ENCODE data around the gene CPXM2. TPM values are rescaled to one million over a fixed set of nuclear protein-coding genes. Genes with fewer than 3 reads are reported as not detected.

The CPXM2 gene
- total RNA-seq, 1 donor from 2014 or later: 9.7 TPM

- H3K36me3 ChIP-seq: no peaks in the 10 kb centered on the region
- H3K4me1 ChIP-seq: no peaks in the 10 kb centered on the region
- no peak for DNase-seq
These were observed 37.1 kb downstream of the CPXM2 start for GRCh38 chr10:123854498-123854897.

GRCh38 chr10:123854003-123854402 is 37.6 kb downstream of the CPXM2 start:
- intact Hi-C loops (cut with DNase I): no loop called here
- ATAC-seq (no peak), DNase-seq (no peak)
- no peaks in the 10 kb centered on the region for H3K36me3 ChIP-seq
- H3K4me3 ChIP-seq: no peak overlapping the region
- TF ChIP-seq CTCF (IDR thresholded peaks at IDR 0.05): no peak
- no peak overlapping the region for H3K27ac ChIP-seq
- no peaks in the 10 kb centered on the region for H3K4me1 ChIP-seq
- H3K27me3 ChIP-seq: no peaks in the 10 kb centered on the region
- H3K9me3 ChIP-seq: no peaks in the 10 kb centered on the region

More at GRCh38 chr10:123854498-123854897, 37.1 kb downstream of the CPXM2 start:
- intact Hi-C loops (cut with DNase I): no loop called here
- no peak for ATAC-seq
- Histone ChIP-seq H3K4me3 (no peak overlapping the region), H3K27ac (no peak overlapping the region), H3K9me3 (no peaks in the 10 kb centered on the region), H3K27me3 (no peaks in the 10 kb centered on the region)
- TF ChIP-seq CTCF (IDR thresholded peaks at IDR 0.05): no peak

- no peaks in the 10 kb centered on the region for H3K27me3 ChIP-seq
- DNase-seq (no peak), ATAC-seq (no peak)
- no peaks in the 10 kb centered on the region for H3K36me3 ChIP-seq
- no peaks in the 10 kb centered on the region for H3K9me3 ChIP-seq
- TF ChIP-seq CTCF (IDR thresholded peaks at IDR 0.05): no peak
- H3K4me3 ChIP-seq: no peak overlapping the region
- H3K4me1 ChIP-seq: no peaks in the 10 kb centered on the region
- H3K27ac ChIP-seq: no peak overlapping the region
- intact Hi-C loops (cut with DNase I): no loop called here
These were observed 39.1 kb downstream of the CPXM2 start for GRCh38 chr10:123852411-123852951.

DNA sequence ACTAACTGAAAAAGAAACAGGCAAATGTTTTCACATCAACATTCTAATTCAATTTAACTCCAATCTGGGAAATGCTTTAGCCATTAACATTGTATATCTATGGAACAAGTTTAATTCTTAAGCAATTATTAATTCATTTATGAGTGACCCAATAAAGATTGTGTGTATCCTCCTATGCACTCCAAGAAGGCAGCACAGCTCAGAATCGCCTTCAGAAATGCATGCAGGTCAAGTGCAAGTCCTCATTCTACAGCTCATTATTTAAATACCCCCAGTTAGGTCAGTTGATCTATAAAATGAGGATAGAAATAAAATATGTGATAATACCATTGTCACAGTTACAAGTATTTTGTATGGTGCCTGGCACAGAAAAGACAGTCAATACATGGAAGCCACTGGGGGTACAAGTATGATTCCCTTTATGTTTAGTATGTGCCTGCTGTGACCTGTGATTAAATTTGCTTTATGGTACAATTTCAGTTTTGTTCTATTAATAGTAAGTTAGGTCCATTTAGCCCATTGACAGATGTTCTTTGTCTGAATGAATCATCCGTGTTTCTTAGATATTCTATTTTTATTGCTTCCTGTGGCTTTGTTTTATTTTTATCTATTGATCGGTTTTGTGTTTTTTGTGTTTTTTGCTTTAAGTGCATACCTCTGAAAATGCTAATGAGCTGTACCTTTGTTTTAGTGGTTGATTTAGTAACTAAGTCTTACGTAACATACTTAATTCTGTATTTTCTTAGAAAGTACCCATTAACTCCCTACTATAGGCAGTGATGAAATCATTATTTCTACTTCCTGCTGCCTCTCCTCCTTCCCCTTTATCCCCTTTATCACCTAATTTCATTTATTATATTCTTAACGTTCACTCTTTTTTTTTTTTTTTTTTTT is 42.8 kb downstream of the CPXM2 start:
- ATAC-seq (no peak), DNase-seq (no peak)
- no peaks in the 10 kb centered on the region for H3K9me3 ChIP-seq
- no peak overlapping the region for H3K4me3 ChIP-seq
- H3K4me1 ChIP-seq: no peaks in the 10 kb centered on the region
- no peaks in the 10 kb centered on the region for H3K27me3 ChIP-seq
- no peak overlapping the region for H3K27ac ChIP-seq
- no peaks in the 10 kb centered on the region for H3K36me3 ChIP-seq
- no peak for TF ChIP-seq CTCF (IDR thresholded peaks at IDR 0.05)
- intact Hi-C loops (cut with DNase I): no loop called here

DNA sequence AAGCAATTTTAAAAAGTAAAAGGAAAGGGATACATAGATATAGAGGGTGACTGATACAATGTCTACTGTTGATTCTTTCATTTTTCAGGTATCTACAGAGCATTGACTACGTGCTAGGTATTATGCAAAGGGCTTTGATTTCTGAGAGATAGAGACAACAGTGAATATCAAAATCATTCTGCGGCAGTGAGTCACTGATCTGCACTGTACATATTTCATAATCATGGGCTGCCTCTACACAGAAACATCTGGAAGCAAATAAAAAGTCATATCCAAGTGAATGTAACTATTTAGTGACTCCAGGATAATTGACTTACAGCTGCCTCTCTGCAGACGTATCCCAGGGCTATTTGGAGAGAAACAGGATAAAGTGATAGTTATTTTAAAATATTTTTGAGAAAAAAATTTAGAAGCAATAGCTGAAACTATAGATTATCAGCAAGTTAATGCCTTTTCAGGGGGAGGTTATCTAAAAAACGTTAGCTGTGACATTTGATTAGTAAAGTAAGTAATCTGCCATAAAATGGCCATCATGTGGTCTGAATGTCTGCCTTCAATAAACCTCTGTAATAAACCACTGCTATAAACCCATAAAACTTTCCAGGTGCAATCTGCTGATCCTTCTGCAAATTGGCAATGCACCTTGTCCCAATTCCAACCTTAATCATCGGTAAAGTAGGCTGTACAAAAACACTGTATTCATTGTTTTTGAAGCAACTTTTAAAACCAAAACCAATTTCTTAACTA is 43.7 kb downstream of the CPXM2 start:
- Histone ChIP-seq H3K4me3 (no peak overlapping the region), H3K27ac (no peak overlapping the region), H3K36me3 (no peaks in the 10 kb centered on the region), H3K9me3 (no peaks in the 10 kb centered on the region), H3K27me3 (no peaks in the 10 kb centered on the region), H3K4me1 (no peaks in the 10 kb centered on the region)
- TF ChIP-seq CTCF (IDR thresholded peaks at IDR 0.05): no peak
- intact Hi-C loops (cut with DNase I): no loop called here
- ATAC-seq (no peak), DNase-seq (no peak)

All from upper lobe of right lung (tissue), 1 donor.